ENCODE data around the gene GPR18. TPM values are rescaled to one million over a fixed set of nuclear protein-coding genes. Genes with fewer than 3 reads are reported as not detected.

The GPR18 gene
- total and polyA plus RNA-seq, 8 donors: 0.17 to 0.65 (median 0.46) TPM; not detected in 1

DNA sequence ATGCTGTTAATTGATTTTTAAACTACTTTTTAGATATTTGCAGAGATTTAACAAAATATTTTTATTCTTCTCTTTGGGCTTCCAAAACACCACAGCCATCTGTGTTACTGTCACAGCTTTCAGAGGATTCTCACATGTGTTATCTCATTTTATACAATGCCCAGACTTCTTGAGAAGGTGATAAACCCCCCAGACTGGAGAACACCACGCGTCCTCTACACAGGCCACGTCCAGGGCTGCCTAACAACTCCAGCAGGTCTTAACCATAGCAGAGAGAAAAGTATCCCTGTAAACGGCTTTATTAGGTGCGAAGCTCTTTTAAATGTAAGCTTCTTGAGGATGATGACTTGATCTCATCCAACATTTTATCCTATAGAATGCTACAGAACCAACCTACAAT lies 47.0 kb upstream of the GPR18 start:
- DNase-seq: no peak
- intact Hi-C loops (cut with DNase I): no loop called here
- Histone ChIP-seq H3K9me3 (no peaks in the 10 kb centered on the region), H3K4me3 (peak overlapping the region in 1 of 2 donors; percentile 31), H3K4me1 (peaks cover 0 to 56% of the 10 kb centered on the region in 2 donors), H3K36me3 (no peaks in the 10 kb centered on the region), H3K27me3 (no peaks in the 10 kb centered on the region), H3K27ac (no peak overlapping the region)
- ATAC-seq: no peak
- TF ChIP-seq, protein P1, sequence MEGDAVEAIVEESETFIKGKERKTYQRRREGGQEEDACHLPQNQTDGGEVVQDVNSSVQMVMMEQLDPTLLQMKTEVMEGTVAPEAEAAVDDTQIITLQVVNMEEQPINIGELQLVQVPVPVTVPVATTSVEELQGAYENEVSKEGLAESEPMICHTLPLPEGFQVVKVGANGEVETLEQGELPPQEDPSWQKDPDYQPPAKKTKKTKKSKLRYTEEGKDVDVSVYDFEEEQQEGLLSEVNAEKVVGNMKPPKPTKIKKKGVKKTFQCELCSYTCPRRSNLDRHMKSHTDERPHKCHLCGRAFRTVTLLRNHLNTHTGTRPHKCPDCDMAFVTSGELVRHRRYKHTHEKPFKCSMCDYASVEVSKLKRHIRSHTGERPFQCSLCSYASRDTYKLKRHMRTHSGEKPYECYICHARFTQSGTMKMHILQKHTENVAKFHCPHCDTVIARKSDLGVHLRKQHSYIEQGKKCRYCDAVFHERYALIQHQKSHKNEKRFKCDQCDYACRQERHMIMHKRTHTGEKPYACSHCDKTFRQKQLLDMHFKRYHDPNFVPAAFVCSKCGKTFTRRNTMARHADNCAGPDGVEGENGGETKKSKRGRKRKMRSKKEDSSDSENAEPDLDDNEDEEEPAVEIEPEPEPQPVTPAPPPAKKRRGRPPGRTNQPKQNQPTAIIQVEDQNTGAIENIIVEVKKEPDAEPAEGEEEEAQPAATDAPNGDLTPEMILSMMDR (IDR thresholded peaks at IDR 0.05): no peak

DNA sequence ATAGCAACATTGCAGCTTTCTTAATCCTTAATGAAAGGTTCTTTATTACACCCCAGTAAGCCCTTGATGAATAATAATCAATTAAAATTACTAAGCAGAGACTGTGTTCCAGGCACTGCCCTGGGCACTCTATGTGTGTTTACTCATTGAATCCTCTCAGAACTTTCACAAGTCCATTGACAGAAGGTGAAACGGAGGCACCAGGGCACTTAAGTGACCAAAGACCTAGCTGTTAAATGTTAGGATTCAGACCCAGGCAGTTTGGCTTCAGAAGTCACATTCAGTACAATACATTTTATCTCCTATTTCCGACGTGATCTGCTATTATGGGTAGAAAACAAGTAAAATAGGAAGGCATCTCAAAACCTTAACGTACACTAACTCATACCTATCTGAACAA lies 46.4 kb upstream of the GPR18 start:
- ATAC-seq: no peak
- Histone ChIP-seq H3K36me3 (no peaks in the 10 kb centered on the region), H3K4me1 (peaks cover 0 to 56% of the 10 kb centered on the region in 2 donors), H3K27me3 (no peaks in the 10 kb centered on the region), H3K4me3 (peak overlapping the region in 1 of 2 donors; percentile 31), H3K9me3 (no peaks in the 10 kb centered on the region), H3K27ac (peak overlapping the region in 1 of 2 donors; percentile 34)
- TF ChIP-seq, protein P1 (IDR thresholded peaks at IDR 0.05): no peak
- DNase-seq: no peak
- intact Hi-C loops (cut with DNase I): no loop called here

DNA sequence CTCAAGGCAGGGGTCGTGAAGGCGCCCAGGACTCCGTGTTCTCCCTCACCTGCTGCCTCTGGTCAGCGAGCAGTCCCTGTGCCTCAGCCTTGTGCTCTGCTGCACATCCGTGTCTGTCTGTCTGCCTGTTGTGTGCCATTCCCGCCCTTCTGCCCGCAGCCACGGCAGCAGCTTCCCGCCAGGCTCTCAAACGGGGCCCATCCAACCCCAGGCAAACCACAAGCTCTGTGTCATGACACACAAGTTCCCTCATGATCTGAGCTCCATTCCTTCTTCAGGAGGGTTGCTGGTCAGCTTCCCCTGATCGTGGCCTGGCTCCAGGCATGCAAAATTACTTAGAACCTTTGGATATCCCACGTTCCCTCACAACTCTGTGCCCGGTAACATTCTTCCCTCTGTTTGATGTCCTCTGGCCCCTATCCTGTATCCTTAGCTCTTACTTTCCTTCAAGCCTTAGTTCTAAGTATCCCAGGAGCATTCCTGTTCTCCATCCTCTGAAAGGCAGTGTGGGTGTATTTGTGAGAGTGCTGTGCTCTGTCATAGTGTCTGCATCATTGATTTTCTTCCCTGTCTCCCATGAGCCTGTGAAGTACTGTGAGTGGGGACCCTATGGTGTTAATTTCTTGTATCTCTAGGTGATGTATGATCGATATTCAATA lies 45.8 kb upstream of the GPR18 start:
- DNase-seq (peak in 2 of 4 donors; percentile 57 to 79), ATAC-seq (peak; percentile 4)
- Histone ChIP-seq H3K4me1 (peaks cover 0 to 56% of the 10 kb centered on the region in 2 donors), H3K36me3 (no peaks in the 10 kb centered on the region), H3K9me3 (no peaks in the 10 kb centered on the region), H3K27me3 (no peaks in the 10 kb centered on the region), H3K27ac (peak overlapping the region in 1 of 2 donors; percentile 34), H3K4me3 (peak overlapping the region in 1 of 2 donors; percentile 31)
- intact Hi-C loops (cut with DNase I): no loop called here
- TF ChIP-seq, protein P1 (IDR thresholded peaks at IDR 0.05): no peak

DNA sequence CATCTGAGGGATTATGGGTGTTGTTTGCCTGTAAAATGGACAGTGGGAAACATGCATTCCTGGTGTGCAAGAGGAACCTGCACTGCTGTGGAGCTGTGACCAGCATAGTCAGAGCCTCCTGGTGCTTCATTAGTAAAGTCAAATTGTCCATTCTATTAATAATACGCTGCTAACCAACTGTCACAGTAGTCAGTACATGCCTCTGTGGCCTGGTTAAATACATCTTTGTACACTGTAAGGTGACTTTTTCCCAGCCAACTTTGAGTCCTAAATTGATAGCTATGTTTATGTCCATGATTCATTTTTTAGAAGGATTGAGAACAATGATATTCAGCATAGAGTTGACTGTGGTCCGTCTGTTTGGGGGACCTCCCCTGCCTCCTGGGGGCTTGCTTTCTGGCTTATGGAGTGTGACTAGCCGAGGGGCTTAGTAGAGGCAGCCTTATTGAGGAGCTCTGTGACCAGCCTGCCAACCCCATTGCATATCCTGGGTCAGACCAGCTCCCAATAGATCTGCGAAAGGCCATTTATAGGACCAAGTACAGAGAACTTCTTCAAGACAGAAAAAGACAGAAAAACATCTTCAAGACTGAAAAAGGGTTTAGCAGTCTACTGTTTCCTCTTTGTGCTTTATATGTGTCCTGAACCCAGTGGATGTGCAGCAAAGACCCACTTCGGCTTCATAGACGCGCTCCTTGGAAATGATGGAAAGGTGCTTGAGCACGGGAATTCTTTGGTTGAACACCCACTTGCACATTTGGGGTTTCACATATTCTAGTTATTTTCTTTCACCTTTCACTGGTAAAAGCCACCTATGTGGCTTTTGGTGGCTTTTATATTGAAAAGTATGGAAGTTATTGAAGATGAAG lies 44.7 kb upstream of the GPR18 start:
- ATAC-seq (no peak), DNase-seq (no peak)
- TF ChIP-seq, protein P1 (IDR thresholded peaks at IDR 0.05): no peak
- no peaks in the 10 kb centered on the region for H3K9me3 ChIP-seq
- no peak overlapping the region for H3K27ac ChIP-seq
- peaks cover 0 to 57% of the 10 kb centered on the region in 2 donors for H3K4me1 ChIP-seq
- no peaks in the 10 kb centered on the region for H3K27me3 ChIP-seq
- no peaks in the 10 kb centered on the region for H3K36me3 ChIP-seq
- intact Hi-C loops (cut with DNase I): no loop called here
- no peak overlapping the region for H3K4me3 ChIP-seq

All from left lung (tissue), 10 donors.